H1 (cell line): ENCODE results near the gene EHBP1.
"Not testable (repeated sequence)": the region's sequence is repeated elsewhere in the genome, so short reads cannot be mapped to it uniquely, and the experiment has no call there.

ENCODE experiments used
- CTCF ChIP-seq, 3 experiments: IDR thresholded peaks; 1 replicate in 2 of 3; 2 replicates in 1 of 3; pipeline versions ENCODE4 v1.5.1 to v1.6.1; 2011; ENCODE audit warnings: low read length in 3 of 3, mild to moderate bottlenecking in 3 of 3, inconsistent platforms in 2 of 3, low read depth in 1 of 3, moderate library complexity in 1 of 3; ENCODE audit not compliant: insufficient read depth in 1 of 3; ENCODE audit errors: control extremely low read depth in 1 of 3
- EP300 ChIP-seq, 2 experiments: IDR thresholded peaks; 1 replicate in 1 of 2; 2 replicates in 1 of 2; pipeline ENCODE4 v1.6.1; 2011 to 2012; ENCODE audit warnings: low read depth in 2 of 2, low read length in 2 of 2, mild to moderate bottlenecking in 2 of 2, borderline replicate concordance in 1 of 2, inconsistent platforms in 1 of 2, moderate library complexity in 1 of 2

DNA sequence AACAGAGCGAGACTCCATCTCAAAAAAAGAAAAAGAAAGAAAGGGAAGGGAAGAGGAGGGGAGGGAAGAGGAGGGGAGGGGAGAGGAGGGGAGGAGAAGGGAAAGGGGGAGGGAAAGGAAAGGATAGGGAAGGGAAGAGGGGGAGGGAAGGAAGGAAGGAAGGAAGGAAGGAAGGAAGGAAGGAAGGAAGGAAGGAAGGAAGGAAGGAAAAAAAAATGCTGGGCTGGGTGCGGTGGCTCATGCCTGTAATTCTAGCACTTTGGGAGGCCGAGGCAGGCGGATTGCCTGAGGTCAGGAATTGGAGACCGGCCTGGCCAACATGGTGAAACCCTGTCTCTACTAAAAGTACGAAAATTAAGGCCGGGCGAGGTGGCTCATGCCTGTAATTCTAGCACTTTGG lies 314.2 kb downstream of the EHBP1 start:
- not testable (repeated sequence) for TF ChIP-seq EP300 (IDR thresholded peaks at IDR 0.05; ENCODE audit: borderline replicate concordance in 1 of 2, low read depth in 2 of 2, low read length in 2 of 2); CTCF (IDR thresholded peaks at IDR 0.05; ENCODE audit: control extremely low read depth in 1 of 3, insufficient read depth in 1 of 3, low read depth in 1 of 3, low read length in 3 of 3)
